Fibroblast of skin of left quadriceps (primary cell): ENCODE measurements around the gene LST1.
"Not testable (repeated sequence)": the region's sequence is repeated elsewhere in the genome, so short reads cannot be mapped to it uniquely, and the experiment has no call there.

Experiments used
- DNase-seq, 2 experiments: peaks; one replicate each; pipeline ENCODE4 v3.0.0-alpha.2; 2013; ENCODE audit warnings: low read depth in 2 of 2

LST1 gene

GRCh38 chr6:31586008-31586407 is at the start of gene LST1:
LST1 (plus strand) TSS chr6:31586277; CDS start chr6:31587300, 1,023 bp downstream.
- no peak for DNase-seq

GRCh38 chr6:31538805-31539400 is 47.2 kb upstream of the LST1 start:
- no peak for DNase-seq

- DNase-seq = no peak
Observed at GRCh38 chr6:31540640-31541039, 45.4 kb upstream of the LST1 start.

DNA sequence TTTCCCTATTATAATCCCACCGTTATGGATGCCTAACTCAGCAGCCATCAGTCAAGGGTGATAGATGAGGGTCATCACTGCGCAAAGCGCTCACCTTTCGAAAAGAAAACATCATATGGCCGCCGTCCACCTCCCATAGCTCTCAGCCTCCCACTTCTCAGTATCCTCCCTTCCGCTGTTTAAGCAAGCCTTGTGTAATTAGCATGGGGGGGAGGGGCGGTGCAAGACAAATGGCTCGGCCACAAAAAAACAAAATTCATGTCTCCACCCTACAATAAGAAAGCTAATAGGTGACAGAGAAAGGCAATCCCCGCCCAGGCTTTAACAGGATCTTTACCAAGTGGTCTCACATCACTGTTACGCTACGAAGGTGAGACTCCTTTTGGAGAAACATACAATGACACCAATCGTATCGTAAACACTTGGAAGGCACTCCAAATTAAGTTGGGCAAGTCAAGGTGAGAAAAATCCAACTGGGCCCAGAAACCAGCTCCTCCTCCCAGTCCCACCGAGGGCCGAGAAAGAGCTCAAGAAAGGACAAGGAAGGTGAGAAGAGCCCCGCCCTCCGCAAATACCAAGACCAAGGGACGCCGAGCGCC is 44.9 kb upstream of the LST1 start:
- no peak for DNase-seq

DNA sequence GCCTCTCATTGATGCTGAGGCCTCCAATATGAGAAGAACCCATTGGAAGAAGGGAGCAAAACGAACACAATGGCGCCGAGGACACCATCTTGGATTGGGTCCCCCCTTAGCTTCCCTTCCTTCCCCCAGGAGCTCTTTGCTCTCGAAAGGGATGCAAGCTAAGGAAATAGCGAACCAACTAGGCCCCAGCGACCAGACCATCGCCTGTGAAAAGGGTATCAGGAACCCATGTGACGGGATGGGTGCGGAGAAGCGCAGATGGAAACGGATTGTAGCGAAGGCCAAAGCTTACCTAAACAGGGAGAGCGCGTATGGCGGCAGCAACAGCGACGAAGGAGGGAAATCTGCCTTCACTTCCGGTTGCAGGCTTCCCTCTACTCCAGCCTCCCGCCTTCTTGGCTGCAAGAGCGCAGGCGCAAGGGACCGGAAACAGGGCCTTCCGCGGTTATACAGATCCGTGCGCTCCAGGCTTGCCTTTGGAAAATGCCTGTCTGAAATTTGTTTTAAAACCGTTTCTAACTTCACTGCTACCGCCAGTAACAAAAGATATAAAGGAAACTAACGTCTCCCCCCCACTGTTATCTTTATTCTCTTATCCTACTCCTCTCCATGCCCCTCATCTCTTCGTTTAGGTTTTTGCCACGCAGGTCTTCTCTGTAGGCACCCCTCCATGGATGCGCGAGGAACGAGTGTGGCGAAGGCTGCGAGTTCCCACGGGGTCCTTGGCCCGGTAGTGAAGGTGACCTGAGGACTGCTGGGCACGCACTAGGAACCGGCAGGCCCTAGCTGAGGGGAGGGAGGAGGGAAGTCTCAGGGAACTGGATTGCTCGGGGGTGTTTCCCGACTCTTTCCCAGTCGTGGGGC is 44.2 kb upstream of the LST1 start, which contains the start of gene DDX39B:
TSS of gene DDX39B (minus strand) at position 346 of the 864 bp plus-strand sequence. CDS start 1,471 bp downstream, outside the sequence.
- peak; percentile 93 to 94 for DNase-seq

GRCh38 chr6:31543639-31544038 is 42.4 kb upstream of the LST1 start:
- DNase-seq = no peak

GRCh38 chr6:31544676-31545075 is 41.4 kb upstream of the LST1 start:
- no peak for DNase-seq

DNA sequence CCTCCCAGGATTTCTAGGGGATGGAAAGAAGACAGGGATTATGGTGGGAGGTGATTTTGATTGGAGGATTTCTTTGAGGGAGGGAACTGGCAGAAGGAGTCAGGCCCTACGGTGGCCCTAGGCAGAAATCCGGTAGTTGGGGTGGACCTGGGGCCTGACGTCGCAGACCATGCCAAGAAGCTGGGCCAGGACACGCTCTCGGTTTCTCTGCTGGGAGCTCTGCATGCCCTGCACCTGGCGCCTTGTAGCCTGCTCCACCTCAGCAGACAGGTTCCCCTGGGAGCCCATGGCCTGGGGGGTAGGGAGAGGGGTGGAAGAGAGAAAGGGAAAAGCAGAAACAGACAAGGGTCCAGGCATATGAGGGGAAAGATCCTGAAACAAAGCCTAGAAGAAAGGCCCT is 40.8 kb upstream of the LST1 start:
- DNase-seq = no peak

DNA sequence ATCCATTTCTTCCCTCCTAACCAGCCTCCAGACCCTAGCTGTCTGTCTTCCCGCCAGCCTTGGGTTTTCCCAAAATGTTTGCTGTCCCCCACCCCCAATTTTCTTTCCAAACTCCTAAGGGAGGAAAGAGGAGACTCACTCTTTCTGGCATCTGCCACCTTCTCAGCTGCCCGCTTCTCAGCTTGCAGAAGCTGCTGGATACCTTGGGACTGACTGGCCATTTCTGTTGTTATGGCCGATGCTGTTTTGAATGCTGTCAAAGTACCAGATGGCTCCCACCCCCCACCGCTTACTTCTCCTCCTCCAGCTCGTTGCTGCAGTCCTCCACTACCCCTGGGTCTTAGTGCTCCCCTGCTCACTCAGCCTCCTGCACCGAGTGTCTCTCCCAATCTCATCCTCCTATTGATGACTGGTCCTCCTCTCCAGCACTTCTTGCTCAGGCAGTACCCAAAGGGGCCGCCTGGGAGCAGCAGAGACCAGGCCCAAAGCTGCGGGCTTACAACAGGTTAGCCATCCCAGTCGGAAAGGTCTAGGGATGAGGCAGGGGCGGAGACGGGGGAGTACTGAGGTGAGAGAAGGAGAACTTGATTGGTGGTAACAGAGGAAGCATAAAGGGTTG is 39.6 kb upstream of the LST1 start, which contains the start of gene ATP6V1G2:
TSS of gene ATP6V1G2 (minus strand) at position 270 of the 619 bp plus-strand sequence. CDS start at position 221, 49 bp downstream.
- DNase-seq = peak; percentile 88

DNA sequence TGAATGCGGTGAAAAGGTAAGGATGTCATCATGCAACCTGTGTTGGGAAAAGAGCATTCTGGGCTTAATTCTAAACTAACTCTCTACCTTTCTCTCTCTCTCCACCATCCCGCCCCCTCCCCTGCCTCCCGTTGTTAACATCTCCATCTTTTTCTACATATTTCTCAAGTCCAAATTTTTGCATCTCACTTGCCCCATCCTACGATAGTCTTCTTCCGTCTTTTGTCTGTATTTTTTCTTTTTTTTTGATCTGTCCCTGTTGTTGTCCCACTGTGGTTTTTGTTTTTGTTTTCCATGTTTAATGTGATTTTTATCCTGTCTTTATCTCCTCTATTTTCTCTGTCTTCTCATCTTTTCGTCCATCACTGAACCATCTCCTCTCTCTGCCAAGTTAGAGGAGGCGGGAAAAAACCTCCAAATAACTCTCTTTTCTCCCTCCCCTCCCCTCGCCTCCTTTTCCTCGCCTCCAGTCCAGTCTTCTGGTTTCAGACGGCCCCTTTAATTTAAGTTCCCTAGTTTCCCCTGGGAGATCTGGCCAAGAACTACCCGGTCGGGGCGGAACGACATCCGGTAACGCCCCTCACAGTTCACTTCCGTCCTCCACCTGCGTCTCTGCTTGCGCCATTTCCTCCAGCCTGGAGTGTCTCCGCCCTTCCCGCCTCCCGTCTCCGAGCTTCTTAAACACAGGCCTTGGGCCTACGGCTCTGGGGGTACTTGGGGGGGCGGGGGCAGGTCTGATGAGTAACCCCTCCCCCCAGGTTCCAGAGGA is 38.9 kb upstream of the LST1 start, which contains the start of gene NFKBIL1:
TSS of gene NFKBIL1 (plus strand) at position 651 of the 769 bp plus-strand sequence. CDS start at position 738, 87 bp downstream.
- DNase-seq = peak; percentile 96 to 97

DNA sequence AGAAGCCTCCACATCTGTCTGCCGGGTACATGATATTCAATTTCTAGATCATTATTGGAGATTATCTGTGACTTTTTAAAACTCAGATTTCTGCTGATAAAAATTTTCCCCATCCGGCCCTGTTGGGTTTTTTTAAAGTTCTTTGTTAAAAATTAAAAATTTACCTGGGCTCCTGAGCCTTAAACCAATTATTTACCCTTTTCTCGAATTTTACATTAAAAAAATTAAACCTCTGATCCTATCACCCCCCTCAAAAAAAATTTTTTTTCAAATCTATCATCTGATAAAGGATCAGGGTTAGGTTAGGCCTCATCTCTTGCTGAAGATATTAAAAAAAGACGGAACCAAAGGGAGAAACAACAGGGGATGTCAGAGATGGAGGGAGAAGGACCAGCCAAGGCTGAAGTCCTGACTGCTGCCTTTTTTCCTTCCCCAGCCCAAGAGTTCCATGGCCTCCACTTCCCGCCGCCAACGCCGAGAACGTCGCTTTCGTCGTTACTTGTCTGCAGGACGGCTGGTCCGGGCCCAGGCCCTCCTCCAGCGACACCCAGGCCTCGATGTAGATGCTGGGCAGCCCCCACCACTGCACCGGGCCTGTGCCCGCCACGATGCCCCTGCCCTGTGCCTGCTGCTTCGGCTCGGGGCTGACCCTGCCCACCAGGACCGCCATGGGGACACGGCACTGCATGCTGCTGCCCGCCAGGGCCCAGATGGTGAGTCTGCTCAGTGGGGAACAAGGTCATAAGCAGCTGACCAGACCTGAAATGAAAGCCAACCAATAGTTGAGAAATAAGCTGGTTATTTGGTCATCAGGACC is 38.1 kb upstream of the LST1 start:
- no peak for DNase-seq

- DNase-seq = no peak
Observed at GRCh38 chr6:31548544-31548873, 37.6 kb upstream of the LST1 start.

- not testable (repeated sequence) for DNase-seq
Observed at GRCh38 chr6:31551371-31551770, 34.7 kb upstream of the LST1 start.

DNA sequence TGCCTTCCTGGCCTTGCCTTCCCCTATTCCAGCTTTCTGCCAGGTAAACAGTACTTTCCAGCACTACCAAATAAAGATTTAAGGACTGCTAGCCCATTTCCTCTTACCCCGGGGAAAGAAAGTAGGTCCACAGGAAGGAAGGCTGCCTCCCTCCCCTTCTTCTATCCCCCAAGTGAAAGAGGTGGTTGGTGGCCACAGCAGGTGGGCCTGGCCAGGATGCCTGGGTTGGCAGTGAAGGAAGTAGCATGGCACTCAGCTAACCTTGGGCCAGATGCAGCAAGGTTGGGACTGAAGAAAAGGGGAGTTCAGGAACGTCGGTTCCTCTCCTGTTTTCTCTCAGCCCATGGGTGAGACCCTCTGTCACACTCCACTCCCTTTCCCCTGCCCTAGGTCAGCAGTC is 29.8 kb upstream of the LST1 start:
- DNase-seq = no peak

GRCh38 chr6:31557443-31558317 is 28.4 kb upstream of the LST1 start:
- DNase-seq = no peak

GRCh38 chr6:31558318-31558625 is 27.8 kb upstream of the LST1 start:
- no peak for DNase-seq

DNA sequence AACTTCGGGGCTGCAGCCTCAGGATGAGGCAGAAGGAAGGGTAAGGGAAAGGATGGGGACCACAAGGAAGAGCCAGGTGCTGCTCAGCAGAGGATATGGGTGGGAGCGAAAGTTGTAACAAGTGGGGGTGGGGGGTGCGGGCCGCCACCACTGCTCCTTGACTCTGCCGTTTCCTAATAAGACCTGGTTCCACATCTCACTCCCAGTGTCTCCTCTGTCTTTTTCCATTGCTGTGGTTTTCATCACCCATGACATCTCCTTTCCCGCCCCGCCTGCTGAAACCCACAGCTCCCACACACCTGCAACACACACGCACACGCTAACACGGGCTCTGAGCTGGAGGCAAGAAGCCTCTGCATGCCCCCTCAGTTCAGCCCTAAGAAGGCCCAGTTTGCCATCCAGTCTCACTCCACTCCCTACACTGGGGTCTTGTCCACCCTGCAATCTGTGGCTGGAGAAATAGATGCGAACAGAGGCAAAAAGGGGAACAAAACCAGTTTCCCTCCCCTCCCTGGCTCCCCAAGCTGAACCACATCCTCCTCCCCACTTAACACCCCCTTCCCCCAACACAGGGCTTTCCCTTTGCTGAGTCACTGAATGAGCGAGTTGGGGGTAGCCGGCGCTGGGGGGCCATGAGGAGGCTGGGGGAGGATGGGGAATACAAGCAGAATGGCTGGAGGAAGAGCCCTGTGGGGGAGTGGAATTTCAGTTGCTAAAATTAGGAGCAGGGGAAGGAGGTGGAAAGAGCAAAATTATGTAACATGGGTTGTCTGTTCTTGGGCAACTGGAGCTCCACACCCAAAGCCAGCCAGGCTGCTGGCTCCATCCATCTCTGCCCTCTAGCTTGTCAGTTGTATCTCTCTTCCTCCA is 27.2 kb upstream of the LST1 start:
- no peak for DNase-seq

DNA sequence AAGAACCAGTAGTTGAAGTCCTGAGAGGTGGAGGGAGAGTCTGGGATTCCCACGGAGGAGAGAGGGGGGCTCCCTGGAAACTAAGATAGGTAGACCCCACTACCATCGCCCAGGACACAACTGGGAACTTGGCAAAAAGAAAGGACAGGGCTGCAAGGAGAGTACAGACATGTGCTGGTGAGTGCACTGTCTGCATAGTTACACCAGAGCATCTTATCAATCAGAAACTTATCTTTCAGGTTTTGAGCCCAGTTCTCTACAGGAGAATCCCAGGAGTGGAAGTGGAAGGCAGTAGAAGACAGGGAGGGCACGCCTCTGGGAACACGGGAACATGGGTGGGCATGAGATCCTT is 26.5 kb upstream of the LST1 start:
- DNase-seq = no peak
